ENCODE data around the gene PTPN11. TPM values are rescaled to one million over a fixed set of nuclear protein-coding genes. Genes with fewer than 3 reads are reported as not detected.

The PTPN11 gene
- total and polyA plus RNA-seq, 2 of the 13 experiments (the other 11 are each of a cell fraction or from before 2014, with no cell fraction given) = 30.0 to 63.5 TPM

DNA sequence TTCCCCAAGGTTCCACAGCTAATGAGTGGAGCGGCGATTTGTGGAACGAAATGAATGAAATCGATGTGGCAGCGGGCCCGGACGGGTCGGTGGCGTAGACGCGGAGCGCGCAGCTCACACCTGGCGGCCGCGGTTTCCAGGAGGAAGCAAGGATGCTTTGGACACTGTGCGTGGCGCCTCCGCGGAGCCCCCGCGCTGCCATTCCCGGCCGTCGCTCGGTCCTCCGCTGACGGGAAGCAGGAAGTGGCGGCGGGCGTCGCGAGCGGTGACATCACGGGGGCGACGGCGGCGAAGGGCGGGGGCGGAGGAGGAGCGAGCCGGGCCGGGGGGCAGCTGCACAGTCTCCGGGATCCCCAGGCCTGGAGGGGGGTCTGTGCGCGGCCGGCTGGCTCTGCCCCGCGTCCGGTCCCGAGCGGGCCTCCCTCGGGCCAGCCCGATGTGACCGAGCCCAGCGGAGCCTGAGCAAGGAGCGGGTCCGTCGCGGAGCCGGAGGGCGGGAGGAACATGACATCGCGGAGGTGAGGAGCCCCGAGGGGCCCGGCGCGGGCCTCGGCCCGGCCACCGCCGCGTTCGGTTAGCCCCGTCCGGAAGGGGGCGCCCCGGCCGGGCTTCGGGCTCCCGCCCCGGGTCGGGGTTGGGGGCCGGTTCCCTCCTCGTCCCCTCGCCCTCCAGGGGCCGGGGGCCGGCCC is at the start of gene PTPN11 (continued):
- TF ChIP-seq, protein P1, sequence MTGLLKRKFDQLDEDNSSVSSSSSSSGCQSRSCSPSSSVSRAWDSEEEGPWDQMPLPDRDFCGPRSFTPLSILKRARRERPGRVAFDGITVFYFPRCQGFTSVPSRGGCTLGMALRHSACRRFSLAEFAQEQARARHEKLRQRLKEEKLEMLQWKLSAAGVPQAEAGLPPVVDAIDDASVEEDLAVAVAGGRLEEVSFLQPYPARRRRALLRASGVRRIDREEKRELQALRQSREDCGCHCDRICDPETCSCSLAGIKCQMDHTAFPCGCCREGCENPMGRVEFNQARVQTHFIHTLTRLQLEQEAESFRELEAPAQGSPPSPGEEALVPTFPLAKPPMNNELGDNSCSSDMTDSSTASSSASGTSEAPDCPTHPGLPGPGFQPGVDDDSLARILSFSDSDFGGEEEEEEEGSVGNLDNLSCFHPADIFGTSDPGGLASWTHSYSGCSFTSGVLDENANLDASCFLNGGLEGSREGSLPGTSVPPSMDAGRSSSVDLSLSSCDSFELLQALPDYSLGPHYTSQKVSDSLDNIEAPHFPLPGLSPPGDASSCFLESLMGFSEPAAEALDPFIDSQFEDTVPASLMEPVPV (CRISPR knock-in tag; IDR thresholded peaks at IDR 0.05) = no peak
- no peak for TF ChIP-seq TCF12 (IDR thresholded peaks at IDR 0.05)
- TF ChIP-seq TCF12 (CRISPR knock-in tag; IDR thresholded peaks at IDR 0.05) = peak; percentile 22; the same call in 1 of the 2 replicates
- TF ChIP-seq BORCS8-MEF2B (CRISPR knock-in tag; IDR thresholded peaks at IDR 0.05) = peak; percentile 79; the same call in 1 of the 2 replicates
- TF ChIP-seq MED8 (CRISPR knock-in tag; IDR thresholded peaks at IDR 0.05; ENCODE audit: insufficient replicate concordance) = peak; percentile 59
- peak; percentile 64 for TF ChIP-seq RBM39 (IDR thresholded peaks at IDR 0.05; ENCODE audit: low read depth, low read length, poor library complexity, severe bottlenecking)
- TF ChIP-seq MEIS1 (CRISPR knock-in tag; IDR thresholded peaks at IDR 0.05; ENCODE audit: borderline replicate concordance) = peak; percentile 79; the same call in 1 of the 2 replicates
- TF ChIP-seq SKI (IDR thresholded peaks at IDR 0.05; ENCODE audit: partially characterized antibody) = no peak
- TF ChIP-seq, protein P2, sequence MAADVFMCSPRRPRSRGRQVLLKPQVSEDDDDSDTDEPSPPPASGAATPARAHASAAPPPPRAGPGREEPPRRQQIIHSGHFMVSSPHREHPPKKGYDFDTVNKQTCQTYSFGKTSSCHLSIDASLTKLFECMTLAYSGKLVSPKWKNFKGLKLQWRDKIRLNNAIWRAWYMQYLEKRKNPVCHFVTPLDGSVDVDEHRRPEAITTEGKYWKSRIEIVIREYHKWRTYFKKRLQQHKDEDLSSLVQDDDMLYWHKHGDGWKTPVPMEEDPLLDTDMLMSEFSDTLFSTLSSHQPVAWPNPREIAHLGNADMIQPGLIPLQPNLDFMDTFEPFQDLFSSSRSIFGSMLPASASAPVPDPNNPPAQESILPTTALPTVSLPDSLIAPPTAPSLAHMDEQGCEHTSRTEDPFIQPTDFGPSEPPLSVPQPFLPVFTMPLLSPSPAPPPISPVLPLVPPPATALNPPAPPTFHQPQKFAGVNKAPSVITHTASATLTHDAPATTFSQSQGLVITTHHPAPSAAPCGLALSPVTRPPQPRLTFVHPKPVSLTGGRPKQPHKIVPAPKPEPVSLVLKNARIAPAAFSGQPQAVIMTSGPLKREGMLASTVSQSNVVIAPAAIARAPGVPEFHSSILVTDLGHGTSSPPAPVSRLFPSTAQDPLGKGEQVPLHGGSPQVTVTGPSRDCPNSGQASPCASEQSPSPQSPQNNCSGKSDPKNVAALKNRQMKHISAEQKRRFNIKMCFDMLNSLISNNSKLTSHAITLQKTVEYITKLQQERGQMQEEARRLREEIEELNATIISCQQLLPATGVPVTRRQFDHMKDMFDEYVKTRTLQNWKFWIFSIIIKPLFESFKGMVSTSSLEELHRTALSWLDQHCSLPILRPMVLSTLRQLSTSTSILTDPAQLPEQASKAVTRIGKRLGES (CRISPR knock-in tag; IDR thresholded peaks at IDR 0.05; ENCODE audit: borderline replicate concordance) = no peak
- no peak; the same call in 1 of the 2 replicates for TF ChIP-seq ISX (CRISPR knock-in tag; conservative IDR thresholded peaks at IDR 0.05)
- TF ChIP-seq, protein P3, sequence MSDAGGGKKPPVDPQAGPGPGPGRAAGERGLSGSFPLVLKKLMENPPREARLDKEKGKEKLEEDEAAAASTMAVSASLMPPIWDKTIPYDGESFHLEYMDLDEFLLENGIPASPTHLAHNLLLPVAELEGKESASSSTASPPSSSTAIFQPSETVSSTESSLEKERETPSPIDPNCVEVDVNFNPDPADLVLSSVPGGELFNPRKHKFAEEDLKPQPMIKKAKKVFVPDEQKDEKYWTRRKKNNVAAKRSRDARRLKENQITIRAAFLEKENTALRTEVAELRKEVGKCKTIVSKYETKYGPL (CRISPR knock-in tag; IDR thresholded peaks at IDR 0.05) = no peak
- TF ChIP-seq HDAC2 (CRISPR knock-in tag; IDR thresholded peaks at IDR 0.05) = peak; percentile 88
- TF ChIP-seq, protein P4, sequence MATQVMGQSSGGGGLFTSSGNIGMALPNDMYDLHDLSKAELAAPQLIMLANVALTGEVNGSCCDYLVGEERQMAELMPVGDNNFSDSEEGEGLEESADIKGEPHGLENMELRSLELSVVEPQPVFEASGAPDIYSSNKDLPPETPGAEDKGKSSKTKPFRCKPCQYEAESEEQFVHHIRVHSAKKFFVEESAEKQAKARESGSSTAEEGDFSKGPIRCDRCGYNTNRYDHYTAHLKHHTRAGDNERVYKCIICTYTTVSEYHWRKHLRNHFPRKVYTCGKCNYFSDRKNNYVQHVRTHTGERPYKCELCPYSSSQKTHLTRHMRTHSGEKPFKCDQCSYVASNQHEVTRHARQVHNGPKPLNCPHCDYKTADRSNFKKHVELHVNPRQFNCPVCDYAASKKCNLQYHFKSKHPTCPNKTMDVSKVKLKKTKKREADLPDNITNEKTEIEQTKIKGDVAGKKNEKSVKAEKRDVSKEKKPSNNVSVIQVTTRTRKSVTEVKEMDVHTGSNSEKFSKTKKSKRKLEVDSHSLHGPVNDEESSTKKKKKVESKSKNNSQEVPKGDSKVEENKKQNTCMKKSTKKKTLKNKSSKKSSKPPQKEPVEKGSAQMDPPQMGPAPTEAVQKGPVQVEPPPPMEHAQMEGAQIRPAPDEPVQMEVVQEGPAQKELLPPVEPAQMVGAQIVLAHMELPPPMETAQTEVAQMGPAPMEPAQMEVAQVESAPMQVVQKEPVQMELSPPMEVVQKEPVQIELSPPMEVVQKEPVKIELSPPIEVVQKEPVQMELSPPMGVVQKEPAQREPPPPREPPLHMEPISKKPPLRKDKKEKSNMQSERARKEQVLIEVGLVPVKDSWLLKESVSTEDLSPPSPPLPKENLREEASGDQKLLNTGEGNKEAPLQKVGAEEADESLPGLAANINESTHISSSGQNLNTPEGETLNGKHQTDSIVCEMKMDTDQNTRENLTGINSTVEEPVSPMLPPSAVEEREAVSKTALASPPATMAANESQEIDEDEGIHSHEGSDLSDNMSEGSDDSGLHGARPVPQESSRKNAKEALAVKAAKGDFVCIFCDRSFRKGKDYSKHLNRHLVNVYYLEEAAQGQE (IDR thresholded peaks at IDR 0.05; ENCODE audit: borderline replicate concordance in 1 of 2, low read depth in 1 of 2, low read length in 2 of 2) = no peak
- no peak for TF ChIP-seq ZNF432 (CRISPR knock-in tag; IDR thresholded peaks at IDR 0.05; ENCODE audit: borderline replicate concordance)
- TF ChIP-seq ZNF75D (CRISPR knock-in tag; IDR thresholded peaks at IDR 0.05; ENCODE audit: borderline replicate concordance) = no peak
- TF ChIP-seq, protein P5, sequence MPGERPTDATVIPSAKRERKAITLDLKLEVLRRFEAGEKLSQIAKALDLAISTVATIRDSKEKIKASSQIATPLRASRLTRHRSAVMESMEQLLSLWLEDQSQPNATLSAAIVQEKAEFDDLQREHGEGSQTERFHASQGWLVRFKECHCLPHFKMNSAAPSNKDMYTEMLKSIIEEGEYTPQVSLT (CRISPR knock-in tag; IDR thresholded peaks at IDR 0.05; ENCODE audit: borderline replicate concordance, low read depth) = no peak
- no peak for TF ChIP-seq ZSCAN12 (CRISPR knock-in tag; IDR thresholded peaks at IDR 0.05)
- no peak for TF ChIP-seq JARID2 (CRISPR knock-in tag; IDR thresholded peaks at IDR 0.05; ENCODE audit: insufficient replicate concordance)
- TF ChIP-seq ZSCAN21 (CRISPR knock-in tag; IDR thresholded peaks at IDR 0.05; ENCODE audit: borderline replicate concordance) = peak; percentile 86
